Testis (tissue), 2 donors: ENCODE results near the gene NTM.

ENCODE experiments used
- POLR2A ChIP-seq: fragments of 450-650 bp; IDR thresholded peaks from one replicate; pipeline ENCODE4 v1.6.1; 2017; ENCODE audit warnings: antibody characterized with exemption, mild to moderate bottlenecking, moderate library complexity
- TF ChIP-seq, protein P1 (sequence below), 3 experiments: fragments of 450-650 bp in 2 of 3; fragments of 200-600 bp in 1 of 3; sonication (generic) in 1 of 3; IDR thresholded peaks; one replicate each; pipeline ENCODE4 v1.5.1; 2016 to 2019; ENCODE audit warnings: antibody characterized with exemption in 3 of 3, mild to moderate bottlenecking in 2 of 3, moderate library complexity in 1 of 3

DNA sequence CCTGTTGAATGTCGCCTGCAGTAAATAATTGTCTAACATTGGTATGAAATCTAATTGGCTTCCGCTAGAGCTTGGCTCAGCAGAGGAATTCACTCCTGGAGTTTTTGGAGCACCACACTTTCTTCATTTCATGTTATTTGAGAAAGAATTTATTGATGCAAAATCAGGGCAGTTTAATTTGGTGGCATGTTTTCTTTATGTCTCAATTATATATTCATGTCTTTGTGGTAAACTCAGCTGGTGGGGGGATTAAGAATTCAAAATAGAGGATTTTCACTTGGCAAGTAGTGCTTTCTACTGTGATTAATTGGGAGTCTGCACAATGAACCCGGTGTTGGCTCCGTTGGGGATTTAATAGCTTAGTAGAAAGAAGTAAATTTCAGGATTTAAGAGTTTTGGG lies 784.4 kb downstream of the NTM start:
- TF ChIP-seq, protein P1, sequence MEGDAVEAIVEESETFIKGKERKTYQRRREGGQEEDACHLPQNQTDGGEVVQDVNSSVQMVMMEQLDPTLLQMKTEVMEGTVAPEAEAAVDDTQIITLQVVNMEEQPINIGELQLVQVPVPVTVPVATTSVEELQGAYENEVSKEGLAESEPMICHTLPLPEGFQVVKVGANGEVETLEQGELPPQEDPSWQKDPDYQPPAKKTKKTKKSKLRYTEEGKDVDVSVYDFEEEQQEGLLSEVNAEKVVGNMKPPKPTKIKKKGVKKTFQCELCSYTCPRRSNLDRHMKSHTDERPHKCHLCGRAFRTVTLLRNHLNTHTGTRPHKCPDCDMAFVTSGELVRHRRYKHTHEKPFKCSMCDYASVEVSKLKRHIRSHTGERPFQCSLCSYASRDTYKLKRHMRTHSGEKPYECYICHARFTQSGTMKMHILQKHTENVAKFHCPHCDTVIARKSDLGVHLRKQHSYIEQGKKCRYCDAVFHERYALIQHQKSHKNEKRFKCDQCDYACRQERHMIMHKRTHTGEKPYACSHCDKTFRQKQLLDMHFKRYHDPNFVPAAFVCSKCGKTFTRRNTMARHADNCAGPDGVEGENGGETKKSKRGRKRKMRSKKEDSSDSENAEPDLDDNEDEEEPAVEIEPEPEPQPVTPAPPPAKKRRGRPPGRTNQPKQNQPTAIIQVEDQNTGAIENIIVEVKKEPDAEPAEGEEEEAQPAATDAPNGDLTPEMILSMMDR (IDR thresholded peaks at IDR 0.05) = no peak
- TF ChIP-seq POLR2A = no peak
